DMS153 treated with DMSO at 0.1 percent for 48 hours (cell line): Measurements from ENCODE around the gene SMAD5.
A peak's percentile ranks its signal among the peaks of the same experiment; 100 is the strongest.

Source experiments
- DNase-seq: peaks from one replicate; lab custom pipeline; 2025; ENCODE audit not compliant: unreplicated experiment; lab: John Stamatoyannopoulos, UW

Gene SMAD5

DNA sequence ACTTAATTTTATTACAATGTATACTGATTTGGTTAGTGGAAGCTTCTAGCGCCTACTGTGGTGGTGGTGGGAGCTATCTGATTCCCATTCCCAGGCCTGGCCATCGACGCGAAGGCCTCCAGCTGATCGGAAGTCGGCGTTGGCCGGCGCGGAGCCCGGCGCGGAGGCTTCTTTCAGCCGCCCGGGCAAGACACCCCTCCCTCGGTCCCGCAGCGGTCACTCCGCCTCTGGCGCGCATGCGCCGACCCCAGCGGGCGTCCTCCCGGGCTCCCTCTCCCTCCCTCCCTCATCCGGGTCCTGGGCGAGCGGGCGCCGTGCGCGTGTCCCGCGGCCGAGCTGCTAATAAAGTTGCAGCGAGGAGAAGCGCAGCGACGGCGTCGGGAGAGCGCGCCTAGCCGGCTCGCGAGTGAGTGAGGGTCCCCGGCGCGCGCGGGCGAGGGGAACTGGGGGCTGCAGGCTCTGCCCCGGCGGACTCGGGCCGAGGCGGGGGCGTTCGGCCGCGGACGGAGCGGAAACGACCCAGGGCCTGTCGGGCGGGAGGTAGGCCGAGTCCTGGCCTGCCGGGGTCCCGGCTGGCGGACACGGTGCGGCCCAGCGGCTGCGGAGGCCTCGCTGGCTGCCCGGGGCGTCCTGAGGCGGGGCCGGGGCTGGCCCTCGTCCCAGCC is at the start of gene SMAD5:
Gene SMAD5 (plus strand): TSS at position 289 of the 665 bp plus-strand sequence. CDS start 20,916 bp downstream, outside the sequence.
- DNase-seq = peak; percentile 29

DNA sequence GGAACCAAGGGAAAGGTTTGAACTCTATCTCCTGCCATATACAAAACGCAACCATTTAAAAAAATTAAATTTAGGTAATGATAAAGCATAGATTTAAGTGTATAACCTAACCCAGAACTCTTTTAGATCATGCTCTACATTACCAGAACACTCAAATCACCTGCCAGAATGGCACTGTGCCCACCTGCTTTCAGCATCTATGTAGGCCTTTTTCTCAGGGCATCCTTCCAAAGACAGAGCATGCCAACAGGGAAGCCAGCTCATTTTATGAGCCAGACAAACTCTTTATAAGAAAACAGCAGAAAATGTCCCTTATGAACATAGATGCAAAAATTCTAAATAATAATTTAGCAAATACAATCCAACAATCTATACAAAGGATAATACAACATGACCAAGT is 47.9 kb upstream of the SMAD5 start:
- DNase-seq = no peak

DNA sequence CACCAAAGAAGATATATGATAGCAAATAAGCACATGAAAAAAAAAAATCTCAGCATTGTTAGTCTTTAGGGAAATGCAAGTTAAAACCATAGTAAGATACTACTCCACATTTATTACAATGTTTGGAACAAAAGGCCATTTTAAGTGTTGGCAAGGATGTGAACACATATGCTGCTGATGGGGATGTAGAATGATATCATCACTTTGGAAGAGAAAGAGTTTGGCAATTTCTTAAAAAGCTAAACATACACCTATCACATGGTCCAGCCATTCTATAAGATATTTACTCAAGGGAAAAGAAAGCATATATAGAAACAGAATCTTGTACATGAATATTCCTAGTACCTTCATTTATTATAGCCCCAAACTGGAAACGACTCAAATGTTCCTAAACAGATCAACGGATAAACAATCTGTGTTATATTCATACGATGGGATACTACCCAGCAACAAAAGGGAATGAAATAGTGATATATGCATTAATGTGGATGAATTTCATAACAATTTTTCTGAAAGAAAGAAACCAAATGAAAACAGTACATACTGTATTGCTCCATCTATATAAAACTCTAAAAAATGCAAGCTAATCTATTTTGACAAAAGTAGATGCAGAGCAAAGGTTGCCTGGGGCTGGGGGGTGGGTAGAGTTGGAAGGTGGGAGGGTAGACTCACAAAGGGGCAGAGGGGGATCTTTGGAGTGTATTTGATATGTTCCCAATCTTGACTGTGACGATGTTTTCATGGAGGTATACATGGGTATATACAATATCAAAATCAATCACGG is 45.7 kb upstream of the SMAD5 start:
- no peak for DNase-seq

DNA sequence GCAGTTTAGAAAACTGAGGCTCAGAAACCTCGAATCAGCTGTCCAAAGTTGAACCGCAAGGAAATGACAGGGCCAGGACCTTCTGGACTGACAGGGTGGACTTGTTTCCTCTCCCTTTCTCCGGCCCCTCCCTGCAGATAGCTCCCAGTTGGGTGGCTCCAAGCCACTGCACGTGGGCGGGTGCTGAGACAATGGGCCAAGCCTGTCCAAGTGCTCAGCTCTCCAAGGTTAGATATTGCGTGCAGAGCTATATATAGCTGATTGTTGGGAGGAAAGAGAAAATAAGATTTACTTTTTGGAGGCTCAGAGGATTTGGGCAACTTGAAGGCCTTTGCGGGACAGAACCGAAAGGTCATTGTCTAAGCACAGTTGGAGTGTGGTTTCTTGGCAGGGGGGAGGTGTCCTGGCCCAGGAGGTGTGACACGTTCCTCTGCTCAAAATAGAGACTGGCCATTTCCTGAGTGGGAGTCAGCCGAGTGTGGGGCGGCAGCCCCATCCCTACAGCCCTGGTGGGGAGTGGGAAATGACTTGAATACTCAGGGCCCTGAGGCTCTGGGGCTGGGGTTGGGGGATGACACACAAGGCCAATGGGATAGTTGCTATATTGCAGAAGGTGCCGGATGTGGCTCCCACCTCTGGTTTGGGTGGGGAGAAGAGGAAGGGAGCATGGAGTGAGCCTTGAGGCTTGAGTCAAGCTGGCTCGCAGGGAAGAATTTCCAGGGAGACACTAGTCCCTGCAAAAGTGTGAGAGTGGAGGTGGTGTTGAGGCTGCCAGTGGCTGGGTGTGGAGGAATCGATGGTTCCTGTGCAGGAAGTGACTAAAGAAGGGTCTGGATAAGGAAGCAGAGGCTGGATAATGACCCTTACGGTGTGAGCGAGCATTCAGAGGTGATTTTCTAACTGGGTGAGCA is 44.4 kb upstream of the SMAD5 start:
- no peak for DNase-seq

DNA sequence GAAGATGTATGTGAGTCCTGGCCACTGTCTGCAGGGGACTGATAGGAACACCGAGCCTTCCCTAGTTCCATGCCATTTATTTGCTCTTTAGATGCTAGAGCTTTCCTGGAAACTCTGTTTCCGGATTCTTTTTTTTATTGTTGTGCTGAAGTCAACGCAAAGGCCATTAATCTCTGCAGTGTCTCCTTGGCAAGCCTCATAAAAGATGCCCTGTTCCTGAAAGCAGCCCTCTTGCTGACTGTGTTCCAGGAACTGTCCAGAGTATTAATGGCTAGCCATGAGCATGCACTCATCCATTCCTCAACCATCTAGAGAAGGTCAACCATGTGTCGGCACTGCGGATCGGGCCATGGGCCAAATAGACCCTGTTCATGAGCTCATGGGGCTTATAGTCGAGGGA is 42.9 kb upstream of the SMAD5 start:
- DNase-seq = no peak

DNA sequence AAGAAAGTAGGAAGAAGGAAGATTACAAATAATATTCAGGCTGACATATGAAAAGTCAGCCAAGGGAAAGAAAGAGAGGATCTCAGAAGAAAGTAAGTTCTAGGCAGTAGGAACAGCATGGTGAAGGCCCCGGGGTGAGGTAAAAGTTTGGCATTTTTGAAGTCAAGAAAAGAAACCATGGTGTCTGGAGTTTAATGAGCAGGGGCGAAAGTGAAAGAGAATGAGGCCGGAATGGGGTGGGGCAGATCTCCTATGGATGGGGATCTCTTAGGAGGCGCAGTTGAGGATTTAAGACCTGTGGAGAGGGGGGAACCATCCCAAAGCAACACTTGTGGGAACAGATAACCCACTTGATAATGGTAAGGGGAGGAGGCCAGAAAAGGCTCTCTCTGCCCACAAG is 42.3 kb upstream of the SMAD5 start:
- no peak for DNase-seq

DNA sequence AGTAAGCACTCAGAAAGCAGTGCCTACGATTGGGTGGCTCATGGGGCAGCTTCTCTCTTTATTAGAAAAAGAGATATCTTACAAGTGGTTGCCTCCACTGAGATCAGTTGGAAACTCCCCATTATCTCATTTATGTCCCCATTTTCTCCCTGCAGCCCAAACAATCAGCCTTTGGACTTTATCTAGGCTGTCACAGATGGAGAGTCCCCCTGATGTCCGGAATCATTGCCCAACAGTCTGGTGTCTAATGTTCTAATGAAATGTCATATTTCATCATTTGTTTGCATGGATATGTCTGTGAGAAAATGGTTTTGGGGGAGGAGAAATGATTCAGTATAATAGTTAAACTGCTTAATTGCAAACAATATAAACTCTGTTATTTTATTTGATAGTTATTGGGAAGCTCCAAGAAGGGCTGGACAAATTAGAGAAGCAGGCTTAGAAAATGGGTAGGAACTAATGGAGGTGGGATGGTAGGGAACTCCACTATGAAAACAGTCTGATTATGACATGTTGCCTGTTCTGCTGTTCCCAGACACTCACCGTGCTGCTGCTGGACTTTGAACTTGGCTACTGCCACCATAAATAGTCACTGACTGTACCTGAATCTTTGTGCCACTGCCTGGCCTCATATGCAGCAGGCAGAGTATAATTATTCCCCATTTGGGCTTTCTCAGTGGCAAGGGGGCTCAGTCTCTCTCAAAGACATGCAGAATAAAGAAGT is 38.3 kb upstream of the SMAD5 start:
- DNase-seq = no peak

DNA sequence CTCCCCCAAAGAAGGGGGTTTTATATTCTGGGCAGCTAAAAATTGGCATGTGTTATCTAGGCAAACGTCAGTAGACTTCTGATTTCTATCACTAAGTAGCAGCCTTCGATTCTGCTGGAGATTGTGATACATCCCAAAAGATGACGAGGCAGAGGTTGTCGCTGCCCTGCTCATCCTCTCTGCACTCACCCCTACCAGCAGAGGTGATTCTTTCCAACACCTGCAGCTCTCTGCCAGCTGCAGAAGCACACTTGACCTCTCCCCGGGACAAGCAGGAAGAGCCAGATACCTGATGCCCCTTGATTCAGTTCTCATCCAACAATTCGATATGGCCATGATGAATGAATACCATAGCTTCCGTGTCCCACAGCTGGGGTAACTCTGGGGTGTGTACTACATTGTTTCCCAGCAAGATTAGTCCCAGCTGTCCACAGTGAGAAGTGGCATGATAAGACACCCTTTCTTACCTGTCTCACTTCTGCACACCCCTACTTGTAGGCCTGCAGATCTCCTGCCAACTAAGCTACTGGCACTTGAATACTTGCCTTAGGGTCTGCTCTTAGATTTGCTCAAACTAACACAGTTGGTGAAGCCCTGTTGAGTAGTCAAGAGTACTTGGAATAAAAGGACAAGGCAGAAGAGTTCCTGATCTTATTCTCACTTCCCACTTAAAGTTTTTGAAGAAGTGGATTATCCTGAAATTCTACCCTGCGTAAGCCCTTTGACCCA is 37.6 kb upstream of the SMAD5 start:
- DNase-seq = no peak

DNA sequence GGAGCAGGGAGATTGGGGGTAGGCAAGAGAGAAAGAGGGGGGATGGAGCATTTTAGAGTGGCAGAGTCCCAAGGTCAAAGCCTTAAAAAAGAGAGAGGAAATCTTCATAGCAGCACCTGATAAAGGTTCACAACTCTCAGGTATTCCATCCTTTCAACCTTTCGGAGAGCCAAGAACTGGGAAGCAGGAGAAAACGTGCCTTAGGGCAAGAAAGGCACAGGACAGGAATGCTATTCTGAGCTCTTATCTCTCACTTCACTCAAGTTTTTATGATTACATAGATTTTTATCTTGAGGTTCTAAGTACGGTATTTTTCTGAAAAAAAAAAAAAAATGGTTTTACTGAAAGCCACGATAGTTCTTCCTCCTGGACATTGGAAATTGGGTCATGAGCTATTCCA is 34.5 kb upstream of the SMAD5 start:
- no peak for DNase-seq

DNA sequence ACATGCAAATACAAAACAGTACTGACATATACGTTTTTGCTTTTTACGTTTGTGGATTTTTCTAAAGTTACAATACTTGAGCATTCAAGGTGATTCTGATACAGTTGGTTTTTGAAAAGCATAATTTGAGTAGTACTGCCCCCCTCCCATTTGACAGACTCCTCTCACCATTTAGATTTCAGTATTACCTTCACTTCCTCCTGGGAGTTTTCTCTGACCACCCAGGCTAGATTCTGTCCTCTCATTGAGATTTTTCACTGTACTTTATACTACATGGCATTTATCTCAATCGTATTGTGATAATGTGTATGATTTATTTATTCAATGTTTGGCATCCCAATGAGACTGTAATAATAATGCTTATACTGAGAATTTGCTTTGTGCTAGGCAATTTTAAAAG is 32.8 kb upstream of the SMAD5 start:
- no peak for DNase-seq

DNA sequence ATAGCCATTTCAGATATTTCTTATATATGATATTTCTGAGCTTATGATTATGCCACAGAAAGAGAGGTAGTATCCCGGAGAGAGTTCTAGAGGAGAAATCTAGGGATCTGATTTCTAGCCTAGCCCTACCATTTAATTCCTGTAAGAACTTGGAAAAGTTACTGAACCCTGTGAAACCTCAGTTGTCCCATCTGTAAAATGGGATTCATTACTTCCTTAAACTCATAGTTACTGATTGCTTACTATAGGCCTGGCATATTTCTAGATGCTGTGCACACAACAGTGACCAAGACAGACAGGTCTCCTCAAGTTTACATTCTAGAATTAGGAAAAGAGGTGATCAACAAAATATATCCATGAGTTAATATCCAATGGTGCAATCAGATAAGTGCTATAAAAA is 30.8 kb upstream of the SMAD5 start:
- no peak for DNase-seq

DNA sequence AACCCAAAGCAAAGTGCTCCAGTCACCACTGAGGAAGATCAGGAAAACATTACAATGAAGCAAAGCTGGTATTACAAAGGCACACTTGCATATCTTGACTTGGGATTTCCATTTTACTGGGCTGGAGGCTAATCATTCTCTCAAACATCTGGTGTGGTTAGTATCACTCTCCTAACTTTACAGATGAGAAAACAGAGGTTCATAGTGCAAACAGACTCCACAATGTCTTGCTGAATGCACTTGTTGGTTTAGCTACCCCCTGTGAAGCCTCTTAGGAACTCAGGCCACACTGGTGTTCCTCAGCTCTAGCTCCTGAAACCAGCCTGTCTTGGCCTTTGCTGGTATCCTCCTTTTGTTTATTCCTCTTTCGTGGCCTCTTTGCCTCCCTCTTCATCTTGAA is 29.5 kb upstream of the SMAD5 start:
- DNase-seq = no peak

DNA sequence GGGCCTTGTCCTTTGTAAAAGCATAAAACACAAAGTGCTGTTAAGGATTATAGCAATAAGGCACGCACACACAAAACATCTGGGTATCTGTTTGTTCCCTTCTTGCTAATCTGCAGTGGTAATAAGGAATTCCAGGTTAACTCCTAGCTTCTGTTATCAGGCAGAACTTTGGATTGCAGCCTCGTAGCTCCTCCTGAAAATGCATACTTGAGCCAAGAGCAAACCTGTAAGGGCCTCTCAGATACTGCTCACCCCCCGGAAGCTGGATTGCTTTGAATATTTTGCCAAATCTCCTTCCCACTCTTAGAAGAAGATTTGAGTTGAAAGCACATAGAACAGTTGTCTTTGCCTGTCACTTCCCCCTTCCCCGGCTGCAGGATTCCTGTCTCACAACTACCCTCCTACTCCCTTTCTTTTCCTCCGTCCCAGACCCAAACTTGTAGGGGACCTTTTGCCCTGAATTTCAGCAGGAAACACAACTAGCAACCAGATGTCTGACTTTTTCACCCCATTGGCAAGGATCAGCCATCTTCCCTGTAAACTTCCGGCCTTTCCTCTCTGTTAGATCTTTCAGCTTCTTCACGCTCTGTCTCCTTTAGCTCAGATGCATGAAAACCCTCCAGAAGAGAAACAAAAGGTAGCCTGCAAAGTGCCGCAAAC is 28.2 kb upstream of the SMAD5 start:
- no peak for DNase-seq

DNA sequence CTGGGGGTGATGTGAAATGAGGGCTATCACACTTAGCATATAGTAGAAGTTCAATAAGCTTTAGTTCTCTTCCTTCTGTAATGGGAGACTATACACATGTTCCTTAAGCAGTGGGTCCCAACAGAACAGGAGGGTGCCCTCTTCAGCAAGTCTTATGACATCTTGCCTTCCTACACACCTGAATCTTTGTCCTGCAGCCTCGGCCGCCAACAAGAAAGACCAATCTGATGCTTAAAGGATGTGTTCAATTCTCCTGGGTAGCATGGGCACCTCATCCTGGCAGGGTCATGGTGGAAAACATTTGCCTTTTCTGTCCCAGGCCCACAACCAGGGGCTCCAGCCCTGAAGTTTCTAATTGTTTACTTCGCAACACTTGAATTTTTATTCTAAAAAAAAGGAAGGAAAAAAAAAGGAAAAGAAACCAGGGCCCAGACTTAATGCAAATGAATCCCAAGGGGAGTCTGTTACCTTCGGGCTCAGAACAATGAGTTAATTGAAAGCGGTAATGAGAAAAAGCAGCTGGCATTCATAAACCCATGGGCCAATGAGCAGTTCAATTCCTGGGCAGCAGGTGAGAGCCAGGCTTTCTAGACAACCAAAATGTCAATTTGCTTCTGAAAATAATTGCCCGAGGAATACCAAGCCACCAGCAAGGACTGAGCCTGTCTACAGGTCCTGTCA is 26.2 kb upstream of the SMAD5 start:
- no peak for DNase-seq

DNA sequence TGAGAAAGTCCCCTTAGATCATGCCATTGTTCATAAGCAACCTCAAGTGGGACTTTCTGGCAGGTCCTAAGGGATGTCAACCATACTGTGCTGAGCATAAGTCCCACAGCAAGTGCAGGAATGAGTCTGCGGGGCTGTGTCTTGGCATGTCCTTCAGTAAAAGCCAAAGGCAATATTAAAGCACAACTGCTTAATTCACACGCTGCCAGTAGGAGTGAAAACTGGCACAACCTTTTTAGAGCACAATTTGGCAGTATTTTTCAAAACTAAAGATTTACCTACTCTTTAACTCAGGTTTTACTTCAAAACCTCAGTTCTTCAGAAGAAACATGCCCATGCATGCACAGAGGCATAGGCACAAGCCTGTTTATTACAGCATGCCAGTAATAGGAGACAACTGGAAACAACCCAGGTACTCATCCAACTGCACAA is 24.4 kb upstream of the SMAD5 start:
- DNase-seq = no peak

DNA sequence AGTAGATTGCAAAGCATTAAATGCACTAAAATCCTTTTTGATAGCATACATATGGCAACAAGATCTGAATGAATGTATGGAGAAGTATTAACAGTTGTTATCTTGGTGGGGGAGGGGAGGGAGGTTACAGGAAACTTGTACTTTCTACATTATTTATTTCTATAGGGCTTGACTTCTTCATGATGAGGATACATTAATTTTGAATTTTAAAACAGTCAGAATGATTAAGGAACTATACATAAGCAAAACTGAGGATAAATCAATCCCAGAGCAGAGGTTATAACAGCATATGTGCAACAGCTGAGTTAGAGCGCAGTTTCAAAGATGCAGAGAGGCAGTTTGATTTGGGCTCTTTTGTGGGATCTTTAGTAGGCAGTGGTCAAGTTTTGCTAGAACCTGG is 23.9 kb upstream of the SMAD5 start:
- no peak for DNase-seq

DNA sequence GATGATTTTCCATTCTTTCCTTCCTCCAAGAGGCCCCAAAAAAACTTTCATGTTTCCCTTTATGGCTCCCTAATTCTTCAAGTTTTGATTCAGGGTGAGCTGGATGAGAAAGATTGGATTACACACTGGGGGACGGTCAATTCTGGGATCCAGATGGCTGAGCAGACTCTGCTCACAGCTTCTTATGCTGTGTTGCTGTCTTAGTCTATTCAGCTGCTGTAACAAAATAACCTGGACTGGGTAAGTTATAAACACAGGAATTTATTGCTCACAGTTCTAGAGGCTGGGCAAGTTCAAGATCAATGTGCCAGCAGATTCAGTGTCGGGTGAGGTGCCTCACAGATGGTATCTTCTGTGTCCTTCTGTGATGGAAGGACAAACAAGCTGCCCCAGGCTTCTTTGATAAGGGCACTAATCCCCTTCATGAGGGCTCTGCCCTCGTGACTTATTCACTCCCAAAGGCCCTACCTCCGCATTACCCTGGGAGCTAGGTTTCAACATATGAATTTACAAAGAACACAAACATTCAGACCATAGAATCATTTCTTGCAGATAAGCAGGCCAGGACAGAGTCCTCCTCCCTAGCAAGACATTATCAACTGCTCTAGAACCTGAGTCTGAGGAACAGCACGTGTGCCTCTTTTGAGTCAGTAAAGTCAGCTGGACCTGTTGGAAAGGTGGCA is 23.1 kb upstream of the SMAD5 start:
- no peak for DNase-seq

DNA sequence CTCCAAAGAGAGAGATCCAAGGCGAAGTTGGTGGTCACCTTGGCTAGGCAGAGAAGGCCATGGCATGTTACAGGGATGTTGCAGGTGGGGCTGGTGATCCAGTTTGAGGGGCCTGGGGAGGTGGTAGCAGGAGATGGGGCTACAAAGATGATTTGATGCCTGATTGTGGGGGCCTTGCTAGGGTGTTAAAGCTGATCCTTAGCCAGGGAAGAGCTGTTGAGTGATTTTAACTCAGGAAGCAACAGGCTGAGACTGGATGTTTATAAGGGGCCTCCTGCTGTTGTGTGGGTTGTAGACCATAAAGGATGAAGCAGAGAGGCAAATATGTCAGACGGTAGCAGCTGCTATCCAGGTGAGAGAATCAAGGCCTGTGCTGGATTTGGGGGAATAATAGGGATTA is 19.0 kb upstream of the SMAD5 start:
- DNase-seq = no peak
